ENCODE measurements around the gene CCDC167.

DNA sequence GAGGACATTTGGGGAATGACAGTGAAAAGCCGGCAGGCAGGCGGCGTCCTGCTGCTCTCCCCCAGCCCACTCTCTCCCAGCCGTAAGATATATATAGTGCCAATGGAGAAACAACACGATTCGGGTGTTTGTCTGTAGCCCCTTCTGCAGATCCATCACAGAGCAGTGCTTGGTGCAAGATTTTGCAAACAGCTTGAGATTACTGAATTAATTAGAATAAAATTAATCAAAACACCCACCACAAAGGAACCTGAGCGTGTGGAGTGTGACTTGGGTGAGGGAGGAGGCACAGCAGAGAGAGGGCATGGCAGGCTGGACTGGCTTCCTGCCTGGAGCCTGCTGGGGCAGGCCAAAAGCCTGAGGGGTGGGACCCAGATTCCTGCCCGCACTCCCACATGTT is 28.8 kb upstream of the CCDC167 start:
- TF ChIP-seq POLR2A (IDR thresholded peaks at IDR 0.05) (no peak), CTCF (IDR thresholded peaks at IDR 0.05) (no peak)

Data from uterus (tissue), 2 donors.